GM12873 (cell line): Measurements from ENCODE around the gene EDAR.

Experiments
- CTCF ChIP-seq: IDR thresholded peaks from 2 replicates; pipeline ENCODE4 v1.5.1; 2012; ENCODE audit warnings: low read depth, mild to moderate bottlenecking, moderate library complexity, low read length, control low read depth; ENCODE audit not compliant: insufficient read depth; ENCODE audit errors: missing control alignments

Gene EDAR

GRCh38 chr2:108905906-108906305, 83.1 kb downstream of the EDAR start:
- TF ChIP-seq CTCF = no peak

- TF ChIP-seq CTCF = no peak
Measured at GRCh38 chr2:108905176-108905575, 83.8 kb downstream of the EDAR start.

- TF ChIP-seq CTCF = no peak
Measured at GRCh38 chr2:108904680-108905079, 84.3 kb downstream of the EDAR start.

GRCh38 chr2:108898315-108899082, 90.5 kb downstream of the EDAR start:
- no peak for TF ChIP-seq CTCF

GRCh38 chr2:108896741-108897140, 92.3 kb downstream of the EDAR start:
- TF ChIP-seq CTCF = no peak

GRCh38 chr2:108895188-108895587, 93.8 kb downstream of the EDAR start:
- TF ChIP-seq CTCF = no peak

- no peak for TF ChIP-seq CTCF
Measured at GRCh38 chr2:108894766-108895165, 94.3 kb downstream of the EDAR start.

- no peak for TF ChIP-seq CTCF
Measured at GRCh38 chr2:108893277-108893676, 95.7 kb downstream of the EDAR start.
